BE2C (cell line): ENCODE data around the gene TRPT1.
A peak's percentile ranks its signal among the peaks of the same experiment; 100 is the strongest.

Source experiments
- DNase-seq: peaks from one replicate; pipeline ENCODE4 v3.0.0-alpha.2; 2020
- H3K27me3 ChIP-seq: fragments of 250-450 bp; sonication (Bioruptor Pico); 2 replicates; pipeline ENCODE4 v1.5.1; 2020; ENCODE audit warnings: mild to moderate bottlenecking
- H3K36me3 ChIP-seq: fragments of 250-450 bp; sonication (Bioruptor Pico); 2 replicates; pipeline ENCODE4 v1.5.1; 2020; ENCODE audit warnings: mild to moderate bottlenecking
- H3K4me1 ChIP-seq: fragments of 250-450 bp; sonication (Bioruptor Pico); 2 replicates; pipeline ENCODE4 v1.5.1; 2020
- H3K4me3 ChIP-seq: 2 replicates; pipeline ENCODE4 v1.5.1; 2011; ENCODE audit warnings: low read depth, low read length
- H3K9me3 ChIP-seq: fragments of 250-450 bp; sonication (Bioruptor Pico); 2 replicates; pipeline ENCODE4 v1.5.1; 2020
- TF ChIP-seq, protein P1 (sequence below): IDR thresholded peaks from 2 replicates; pipeline ENCODE4 v1.5.1; 2012; ENCODE audit warnings: mild to moderate bottlenecking, low read depth, low read length

Gene TRPT1

DNA sequence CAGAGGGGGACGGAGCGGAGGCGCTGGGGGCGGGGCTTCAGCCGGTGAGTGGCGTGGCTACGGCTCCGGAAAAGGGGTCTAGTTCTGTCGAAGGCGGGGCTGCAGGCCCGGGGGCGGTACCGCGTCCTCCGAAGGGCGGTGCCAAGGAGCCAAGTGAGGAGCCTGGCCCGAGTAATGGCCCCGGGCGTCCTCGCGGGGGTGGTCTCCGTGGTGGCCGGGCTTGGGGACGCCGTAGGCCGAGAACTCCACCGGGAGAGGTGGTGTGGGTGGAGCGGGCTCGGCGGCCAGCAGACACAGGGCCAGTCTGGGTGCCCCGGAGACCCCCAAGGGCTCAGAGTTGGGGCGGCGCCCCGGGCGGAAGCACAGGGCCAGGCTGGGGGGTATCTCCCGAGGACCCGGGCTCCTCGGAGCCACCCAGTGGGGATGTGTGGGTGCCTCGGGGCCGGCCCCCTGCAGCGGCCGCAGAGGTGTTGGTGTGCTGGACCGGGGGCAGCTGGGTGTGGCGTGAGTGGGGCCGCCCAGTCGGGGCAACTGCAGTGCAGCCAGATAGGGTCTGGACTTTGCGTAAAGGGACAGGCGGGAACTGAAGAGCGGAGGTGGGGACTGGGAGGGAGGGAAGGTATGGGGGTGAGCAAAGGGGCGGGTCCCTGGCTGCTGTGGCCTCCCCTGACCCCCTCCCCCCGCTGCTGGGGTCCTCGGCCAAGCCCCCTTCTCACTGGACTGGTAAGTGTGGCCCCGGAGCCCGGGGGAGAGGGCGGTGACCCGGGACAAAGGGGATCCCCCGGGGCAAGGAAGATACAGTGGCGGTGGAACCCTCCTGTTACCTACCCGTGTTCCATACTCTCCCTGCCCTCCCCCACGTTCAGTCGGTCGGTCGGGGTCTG, 15.7 kb upstream of the TRPT1 start:
- peak; percentile 97 for DNase-seq
- Histone ChIP-seq H3K36me3 (no peaks in the 10 kb centered on the region), H3K9me3 (no peaks in the 10 kb centered on the region), H3K4me1 (peaks cover 4% of the 10 kb centered on the region), H3K4me3 (peak overlapping the region; percentile 69), H3K27me3 (no peaks in the 10 kb centered on the region)
- TF ChIP-seq, protein P1, sequence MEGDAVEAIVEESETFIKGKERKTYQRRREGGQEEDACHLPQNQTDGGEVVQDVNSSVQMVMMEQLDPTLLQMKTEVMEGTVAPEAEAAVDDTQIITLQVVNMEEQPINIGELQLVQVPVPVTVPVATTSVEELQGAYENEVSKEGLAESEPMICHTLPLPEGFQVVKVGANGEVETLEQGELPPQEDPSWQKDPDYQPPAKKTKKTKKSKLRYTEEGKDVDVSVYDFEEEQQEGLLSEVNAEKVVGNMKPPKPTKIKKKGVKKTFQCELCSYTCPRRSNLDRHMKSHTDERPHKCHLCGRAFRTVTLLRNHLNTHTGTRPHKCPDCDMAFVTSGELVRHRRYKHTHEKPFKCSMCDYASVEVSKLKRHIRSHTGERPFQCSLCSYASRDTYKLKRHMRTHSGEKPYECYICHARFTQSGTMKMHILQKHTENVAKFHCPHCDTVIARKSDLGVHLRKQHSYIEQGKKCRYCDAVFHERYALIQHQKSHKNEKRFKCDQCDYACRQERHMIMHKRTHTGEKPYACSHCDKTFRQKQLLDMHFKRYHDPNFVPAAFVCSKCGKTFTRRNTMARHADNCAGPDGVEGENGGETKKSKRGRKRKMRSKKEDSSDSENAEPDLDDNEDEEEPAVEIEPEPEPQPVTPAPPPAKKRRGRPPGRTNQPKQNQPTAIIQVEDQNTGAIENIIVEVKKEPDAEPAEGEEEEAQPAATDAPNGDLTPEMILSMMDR: no peak

DNA sequence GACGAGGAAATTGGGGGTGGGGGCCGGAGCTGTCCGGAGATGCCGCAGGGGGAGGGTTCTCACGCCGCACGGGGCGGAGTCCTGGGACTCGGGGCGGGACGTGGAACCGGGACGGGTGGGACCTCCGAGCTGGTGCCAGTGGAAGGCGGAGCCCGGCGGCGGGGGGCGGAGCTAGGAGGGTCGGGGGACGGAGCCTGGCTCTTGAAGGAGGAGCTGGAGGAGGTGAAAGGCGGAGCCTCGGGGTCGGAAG, 15.2 kb upstream of the TRPT1 start:
- H3K4me3 ChIP-seq: peak overlapping the region; percentile 69
- H3K27me3 ChIP-seq: no peaks in the 10 kb centered on the region
- DNase-seq: no peak
- H3K36me3 ChIP-seq: no peaks in the 10 kb centered on the region
- H3K4me1 ChIP-seq: peaks cover 4% of the 10 kb centered on the region
- H3K9me3 ChIP-seq: no peaks in the 10 kb centered on the region
- TF ChIP-seq, protein P1: no peak

DNA sequence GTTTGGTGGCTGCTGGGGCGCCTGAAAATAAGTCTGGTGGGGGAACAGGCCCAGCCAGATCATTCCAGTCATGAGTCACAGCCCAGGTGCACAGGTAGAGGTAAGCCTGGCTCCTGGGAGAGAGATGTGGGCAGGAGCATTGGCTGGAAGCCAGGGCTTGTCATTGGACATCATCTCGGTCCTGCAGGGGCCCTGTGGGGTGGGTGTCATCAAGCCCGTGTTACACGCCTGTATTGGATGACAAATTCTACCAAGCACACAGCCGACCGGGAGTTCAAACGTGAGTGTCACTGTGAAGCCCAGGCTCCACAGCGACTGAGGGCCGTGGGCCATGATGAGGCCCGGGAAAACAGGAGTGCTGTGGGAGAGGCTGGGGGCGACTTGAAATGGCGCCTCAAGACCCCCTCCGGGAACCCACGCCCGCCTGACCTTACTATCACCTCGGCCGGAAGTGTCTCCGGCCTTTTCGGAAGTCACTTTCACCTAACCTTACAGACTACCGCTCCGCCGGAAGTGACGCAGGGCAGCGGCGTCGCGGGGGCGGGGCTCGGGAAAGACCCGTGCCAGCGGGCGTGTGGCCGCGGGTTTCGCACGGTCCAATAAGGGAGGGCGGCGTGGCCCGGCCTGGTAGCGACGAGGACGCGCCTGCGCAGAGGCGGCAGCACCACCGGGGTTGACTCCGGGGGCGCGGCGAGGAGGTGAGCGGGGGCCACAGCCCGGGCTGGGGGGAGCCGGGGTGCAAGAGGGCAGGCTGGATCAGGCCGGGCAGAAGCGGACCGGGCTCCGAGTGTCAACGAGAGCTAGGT, 14.7 kb upstream of the TRPT1 start, which contains the start of gene FKBP2:
TSS of gene FKBP2 (plus strand) at position 661 of the 806 bp plus-strand sequence. CDS start 1,293 bp downstream, outside the sequence.
- DNase-seq: peak; percentile 94
- TF ChIP-seq, protein P1: no peak
- Histone ChIP-seq H3K4me1 (peaks cover 4% of the 10 kb centered on the region), H3K36me3 (no peaks in the 10 kb centered on the region), H3K4me3 (peak within 1 kb of the TSS; percentile 69), H3K27me3 (no peaks in the 10 kb centered on the region), H3K9me3 (no peaks in the 10 kb centered on the region)

DNA sequence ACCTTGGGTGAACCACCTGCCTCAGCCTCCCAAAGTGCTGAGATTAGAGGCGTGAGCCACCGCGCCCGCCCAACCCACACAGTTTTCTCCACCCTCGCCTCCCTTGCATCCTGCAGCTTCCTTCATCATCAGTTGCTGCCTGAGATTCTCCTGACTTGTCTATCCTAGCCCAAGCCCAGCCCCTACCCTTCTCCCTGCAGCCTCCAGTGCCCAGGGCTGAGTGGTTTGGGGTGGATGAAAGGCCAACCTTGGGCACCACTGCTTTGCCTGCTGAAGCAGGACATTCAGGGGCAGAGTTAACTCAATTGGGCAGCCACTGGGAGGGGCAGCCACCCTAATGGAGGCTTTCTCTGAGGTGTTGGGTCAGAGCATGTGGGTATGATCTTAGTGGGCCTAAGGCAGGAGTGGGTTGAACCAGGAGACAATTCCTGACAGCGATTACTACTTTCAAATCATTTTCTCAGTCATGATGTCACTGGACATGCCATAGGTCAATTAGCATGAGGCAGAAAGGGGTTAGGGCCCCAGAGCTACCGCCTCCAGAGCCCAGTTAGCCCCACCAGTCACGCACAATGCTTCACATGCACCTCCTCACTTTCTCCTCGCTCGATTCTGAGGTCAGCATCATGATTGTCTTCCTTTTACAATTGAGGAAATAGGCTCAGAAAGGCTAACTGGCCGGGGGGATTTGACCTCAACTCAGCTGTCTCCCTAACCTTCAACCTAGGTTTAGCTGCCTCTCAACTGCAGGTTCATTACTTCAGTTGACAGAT, 13.9 kb upstream of the TRPT1 start:
- Histone ChIP-seq H3K4me3 (peak overlapping the region; percentile 69), H3K27me3 (no peaks in the 10 kb centered on the region), H3K36me3 (no peaks in the 10 kb centered on the region), H3K4me1 (peaks cover 4% of the 10 kb centered on the region), H3K9me3 (no peaks in the 10 kb centered on the region)
- TF ChIP-seq, protein P1: no peak
- no peak for DNase-seq

DNA sequence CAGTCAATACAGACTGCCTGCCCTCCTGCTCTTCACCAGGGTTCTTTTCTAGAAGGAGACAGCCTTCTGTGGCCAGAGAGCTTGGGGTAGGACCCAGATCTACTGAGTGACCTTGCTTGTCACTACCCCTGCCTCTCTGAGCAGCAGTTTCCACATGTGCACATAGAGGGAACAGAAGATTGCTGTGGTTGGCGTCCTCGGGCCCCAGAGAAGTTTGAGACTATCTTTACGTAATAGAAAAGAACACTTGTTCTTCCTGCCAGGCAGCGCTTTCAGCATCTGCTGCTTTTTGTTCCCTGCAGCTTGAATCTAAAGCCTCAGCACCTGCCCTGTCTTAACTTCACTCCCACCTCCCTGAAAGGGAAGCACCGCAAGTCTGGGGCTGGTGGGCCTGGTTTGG, 13.0 kb upstream of the TRPT1 start:
- H3K4me3 ChIP-seq: no peak overlapping the region
- TF ChIP-seq, protein P1: no peak
- H3K9me3 ChIP-seq: no peaks in the 10 kb centered on the region
- DNase-seq: no peak
- H3K4me1 ChIP-seq: peaks cover 4% of the 10 kb centered on the region
- H3K36me3 ChIP-seq: no peaks in the 10 kb centered on the region
- no peaks in the 10 kb centered on the region for H3K27me3 ChIP-seq
